Inflammatory macrophage (primary cell): ENCODE results near the gene ARRDC5.
"Not testable (repeated sequence)": the region's sequence is repeated elsewhere in the genome, so short reads cannot be mapped to it uniquely, and the experiment has no call there.

ENCODE experiments used
- DNase-seq, 2 donors: peaks; one replicate each; pipeline ENCODE4 v3.0.0-alpha.2; 2020 to 2022

The ARRDC5 gene

GRCh38 chr19:4909897-4910593 is 7.3 kb upstream of the ARRDC5 start:
- peak; percentile 90 to 91 for DNase-seq

DNA sequence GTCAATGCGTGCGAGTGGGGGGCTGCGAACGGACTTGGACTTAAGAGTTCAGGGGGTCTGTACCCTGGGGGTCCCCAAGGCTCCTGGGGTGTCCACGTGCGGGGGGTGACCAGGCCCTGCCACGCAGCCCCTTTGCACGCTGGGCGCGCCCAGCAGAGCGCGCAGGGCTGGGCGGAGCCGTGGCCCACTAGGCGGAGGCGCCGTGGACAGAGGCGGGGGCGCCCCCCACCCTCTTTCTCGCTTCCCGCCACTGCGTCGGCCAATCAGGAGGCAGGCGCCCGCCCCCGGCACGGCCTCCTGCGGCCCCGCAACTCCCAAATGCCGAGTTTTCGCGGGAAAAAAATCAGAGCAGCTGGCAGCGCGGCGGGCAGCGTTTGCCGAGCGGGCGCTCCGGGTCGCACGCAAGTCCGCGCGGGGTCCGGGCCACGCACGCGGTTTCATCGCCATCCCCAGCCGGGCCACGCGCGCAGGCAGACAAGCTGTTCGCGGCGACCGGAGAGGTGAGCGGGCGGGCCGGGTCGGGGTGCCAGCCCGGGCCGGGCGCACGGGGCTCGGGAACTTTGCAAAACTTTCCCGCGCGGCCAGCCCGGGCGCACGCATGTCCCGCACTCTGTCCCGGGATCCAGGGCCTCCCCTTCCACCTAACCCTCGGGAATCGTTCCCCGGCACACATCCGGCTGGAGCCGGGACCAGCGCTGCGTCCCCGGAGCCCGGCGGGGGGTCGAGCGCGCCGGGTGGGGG is 6.6 kb upstream of the ARRDC5 start, which contains the start of gene UHRF1:
Gene UHRF1 (plus strand): TSS at position 346 of the 741 bp plus-strand sequence. CDS start 1,385 bp downstream, outside the sequence.
- peak; percentile 2 to 28 for DNase-seq

DNA sequence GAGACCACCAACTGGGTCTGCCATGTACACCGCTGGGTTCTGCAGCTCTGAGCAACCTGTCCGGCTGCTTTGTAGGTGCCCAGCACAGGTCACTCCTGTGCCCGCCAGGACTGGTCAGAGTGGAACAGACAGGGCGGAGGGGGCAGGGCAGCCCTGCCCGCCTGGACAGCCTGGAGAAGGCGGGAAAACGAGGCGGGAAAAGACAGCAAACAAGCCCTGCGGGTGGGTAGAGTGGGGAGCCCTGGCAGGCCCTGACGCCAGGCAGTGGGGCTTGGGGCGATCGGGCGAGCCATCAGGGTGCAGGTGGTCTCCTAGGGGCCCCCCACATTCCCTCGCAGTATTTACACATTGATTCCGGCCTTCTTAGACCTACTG is 6.1 kb upstream of the ARRDC5 start:
- DNase-seq, result no peak

GRCh38 chr19:4908360-4908759 is 5.7 kb upstream of the ARRDC5 start:
- no peak for DNase-seq

DNA sequence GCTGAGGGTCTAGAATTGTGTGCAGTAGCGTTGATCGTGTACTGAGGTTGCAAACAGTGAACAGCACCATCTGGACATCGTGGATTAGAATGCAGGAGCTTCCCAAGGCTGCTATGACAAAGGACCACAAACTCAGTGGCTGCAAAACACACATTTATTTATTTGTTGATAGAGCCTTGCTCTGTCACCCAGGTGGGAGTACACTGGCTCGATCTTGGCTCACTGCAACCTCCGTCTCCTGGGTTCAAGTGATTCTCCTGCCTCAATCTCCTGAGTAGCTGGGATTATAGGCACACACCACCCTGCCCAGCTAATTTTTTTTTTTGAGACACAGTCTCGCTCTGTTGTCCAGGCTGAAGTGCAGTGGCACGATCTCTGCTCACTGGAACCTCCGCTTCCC is 4.3 kb upstream of the ARRDC5 start:
- DNase-seq, result no peak

GRCh38 chr19:4904481-4904880 is 1.8 kb upstream of the ARRDC5 start:
- no peak for DNase-seq

DNA sequence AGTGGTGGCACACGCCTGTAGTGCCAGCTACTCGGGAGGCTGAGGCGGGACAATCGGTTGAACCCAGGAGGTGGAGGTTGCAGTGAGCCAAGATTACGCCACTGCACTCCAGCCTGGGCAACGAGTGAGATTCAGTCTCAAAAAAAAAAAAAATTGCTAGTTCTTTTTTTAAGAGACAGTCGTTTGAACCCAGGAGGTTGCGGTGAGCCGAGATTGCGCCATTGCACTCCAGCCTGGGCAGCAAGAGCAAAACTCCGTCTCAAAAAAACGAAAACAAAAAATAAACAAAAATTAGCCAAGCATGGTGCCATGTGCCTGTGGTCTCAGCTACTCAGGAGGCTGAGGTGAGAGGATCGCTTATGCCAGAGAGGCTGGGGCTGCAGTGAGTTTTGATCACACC is 1.8 kb downstream of the ARRDC5 start:
- DNase-seq, result peak; percentile 45 to 60

DNA sequence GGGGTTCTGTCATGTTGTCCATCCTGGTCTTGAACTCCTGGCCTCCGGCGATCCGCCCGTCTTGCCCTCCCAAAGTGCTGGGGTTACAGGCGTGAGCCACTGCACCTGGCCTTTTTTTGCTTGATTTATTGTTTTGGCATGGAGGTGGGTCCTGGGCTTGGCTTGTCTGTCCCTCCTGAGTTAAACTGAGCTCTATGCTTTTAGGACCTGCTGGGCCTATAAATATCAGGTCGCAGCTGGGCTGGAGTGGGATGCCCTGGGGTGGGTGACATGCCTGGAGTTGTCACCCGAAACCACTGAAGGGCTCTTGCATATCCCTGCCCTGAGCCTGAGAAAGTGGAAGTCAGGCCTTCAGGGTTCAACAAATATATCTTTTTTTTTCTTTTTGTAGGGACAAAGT is 5.5 kb downstream of the ARRDC5 start:
- DNase-seq, result no peak

GRCh38 chr19:4896372-4896771 is 6.3 kb downstream of the ARRDC5 start:
- DNase-seq, result peak; percentile 31 to 45

- DNase-seq, result not testable (repeated sequence)
Measured at GRCh38 chr19:4892962-4893361, 9.7 kb downstream of the ARRDC5 start.

DNA sequence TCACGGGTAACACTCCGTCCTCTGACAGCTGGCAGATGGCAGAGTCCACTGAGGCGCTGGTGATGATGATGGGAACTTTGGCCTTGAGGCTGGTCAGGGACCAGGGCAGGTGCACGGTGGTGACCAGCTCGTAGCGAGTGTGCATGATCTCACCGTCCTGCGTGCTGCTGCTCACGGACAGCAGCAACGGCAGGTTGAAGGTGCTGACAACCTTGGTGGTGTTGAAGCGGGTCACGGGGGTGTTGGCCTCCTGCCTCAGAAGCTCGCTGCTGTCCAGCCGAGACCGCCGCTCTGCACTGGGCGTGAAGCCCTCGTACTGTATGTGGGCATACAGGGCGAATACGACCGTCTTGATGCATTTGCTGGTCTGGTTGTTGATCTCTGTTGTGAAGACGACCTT is 11.6 kb downstream of the ARRDC5 start:
- no peak for DNase-seq

GRCh38 chr19:4889034-4889815 is 13.5 kb downstream of the ARRDC5 start:
- no peak for DNase-seq

DNA sequence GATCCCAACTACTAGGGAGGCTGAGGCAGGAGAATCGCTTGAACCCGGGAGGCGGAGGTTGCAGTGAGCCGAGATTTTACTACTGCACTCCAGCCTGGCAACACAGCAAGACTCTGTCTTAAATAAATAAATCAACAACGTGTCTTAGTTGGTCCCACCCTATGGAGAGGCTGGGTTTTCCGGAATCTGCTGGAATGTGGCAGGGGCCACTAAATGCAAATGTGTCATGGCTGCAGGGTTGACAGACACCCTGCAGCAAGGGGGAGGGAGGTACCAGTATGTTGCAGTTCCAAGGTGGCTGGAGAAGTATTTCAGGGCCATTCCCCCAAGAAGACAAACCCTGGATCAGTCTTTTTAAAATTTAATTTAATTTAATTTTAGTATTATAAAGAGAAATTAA is 14.9 kb downstream of the ARRDC5 start:
- DNase-seq, result not testable (repeated sequence)

GRCh38 chr19:4884993-4885392 is 17.7 kb downstream of the ARRDC5 start:
- not testable (repeated sequence) for DNase-seq

DNA sequence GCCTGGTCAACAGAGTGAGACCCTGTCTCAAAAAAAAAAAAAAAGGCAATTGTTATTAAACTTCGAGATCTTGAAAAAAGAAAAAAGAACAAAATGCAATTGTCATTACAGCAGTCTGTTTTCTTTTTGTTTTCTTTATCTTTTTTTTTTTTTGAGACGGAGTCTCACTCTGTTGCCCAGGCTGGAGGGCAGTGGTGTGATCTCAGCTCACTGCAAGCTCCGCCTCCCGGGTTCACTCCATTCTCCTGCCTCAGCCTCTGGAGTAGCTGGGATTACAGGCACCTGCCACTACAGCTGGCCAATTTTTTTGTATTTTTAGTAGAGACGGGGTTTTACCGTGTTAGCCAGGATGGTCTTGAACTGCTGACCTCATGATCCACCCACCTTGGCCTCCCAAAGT is 19.8 kb downstream of the ARRDC5 start:
- not testable (repeated sequence) for DNase-seq

DNA sequence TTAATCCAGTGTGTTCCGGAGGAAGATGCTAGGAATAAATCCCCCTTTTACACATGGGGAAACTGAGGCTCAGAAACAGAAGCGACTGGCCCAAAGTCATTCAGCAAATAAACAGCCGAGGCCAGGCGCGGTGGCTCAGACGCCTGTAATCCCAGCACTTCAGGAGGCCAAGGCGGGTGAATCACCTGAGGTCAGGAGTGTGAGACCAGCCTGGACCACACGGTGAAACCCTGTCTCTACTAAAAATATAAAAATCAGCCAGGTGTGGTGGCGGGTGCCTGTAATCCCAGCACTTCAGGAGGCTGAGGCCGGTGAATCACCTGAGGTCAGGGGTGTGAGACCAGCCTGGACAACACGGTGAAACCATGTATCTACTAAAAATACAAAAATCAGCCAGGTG is 23.7 kb downstream of the ARRDC5 start:
- DNase-seq, result no peak

DNA sequence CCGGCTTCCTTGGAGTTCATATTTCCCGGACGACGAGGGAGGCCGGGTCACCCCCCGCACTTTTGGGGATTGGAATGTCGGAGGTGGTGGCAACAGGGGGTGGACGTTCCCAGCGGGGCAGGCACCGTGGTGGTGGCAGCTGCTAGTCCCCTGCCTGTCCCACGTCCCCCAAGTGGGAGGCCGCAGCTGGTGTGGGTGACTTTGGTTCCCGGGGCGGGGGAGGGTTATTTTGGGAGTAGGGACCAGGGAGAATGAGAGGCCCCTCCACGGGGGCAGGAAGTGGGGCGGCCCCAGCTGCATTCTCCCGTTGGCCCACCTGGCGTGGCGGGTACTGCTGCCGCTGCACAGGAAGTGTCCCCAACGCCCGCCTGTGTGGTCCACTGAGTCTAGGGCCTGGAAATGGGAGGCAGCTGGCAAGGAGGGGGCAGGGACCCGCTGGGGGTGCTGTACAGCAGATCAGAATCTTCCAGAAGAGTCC is 24.2 kb downstream of the ARRDC5 start:
- DNase-seq, result no peak

DNA sequence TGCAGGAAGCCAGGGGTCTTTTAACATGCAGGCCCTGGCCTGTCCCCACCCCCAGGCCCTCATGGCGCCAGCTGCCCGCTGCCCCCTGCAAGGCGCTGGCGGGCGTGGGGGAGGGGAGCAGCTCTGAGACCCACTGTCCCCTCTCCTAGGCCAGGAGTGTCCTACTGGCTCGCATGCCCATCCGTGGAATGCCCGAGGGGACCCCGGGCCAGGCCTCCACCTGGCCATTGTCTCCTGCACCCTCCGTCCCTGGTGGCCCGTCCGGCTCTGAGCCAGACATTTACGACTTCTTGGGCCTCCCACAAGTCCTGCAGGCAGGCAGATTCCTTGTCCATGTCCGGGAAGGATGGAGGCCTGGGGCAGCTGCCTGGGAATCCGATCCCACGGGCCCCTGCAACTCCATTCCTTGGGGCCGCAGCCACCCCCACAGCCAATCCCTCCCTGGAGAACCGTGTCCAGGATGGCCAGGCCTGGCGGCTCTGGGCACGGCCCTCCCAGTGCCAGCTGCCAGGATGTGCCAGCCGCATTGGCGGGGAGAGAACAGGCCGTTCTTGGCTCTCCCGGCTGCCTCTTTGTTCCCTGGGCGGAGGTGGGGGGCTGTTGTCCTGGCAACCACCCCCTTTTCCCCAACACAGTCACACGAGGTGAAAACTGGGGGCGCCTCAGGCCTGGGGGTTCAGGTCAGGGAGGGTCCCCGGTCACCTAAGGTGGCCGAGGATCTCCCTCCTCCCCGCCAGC is 24.8 kb downstream of the ARRDC5 start:
- DNase-seq, result no peak

- no peak for DNase-seq
Measured at GRCh38 chr19:4873930-4874329, 28.8 kb downstream of the ARRDC5 start.

DNA sequence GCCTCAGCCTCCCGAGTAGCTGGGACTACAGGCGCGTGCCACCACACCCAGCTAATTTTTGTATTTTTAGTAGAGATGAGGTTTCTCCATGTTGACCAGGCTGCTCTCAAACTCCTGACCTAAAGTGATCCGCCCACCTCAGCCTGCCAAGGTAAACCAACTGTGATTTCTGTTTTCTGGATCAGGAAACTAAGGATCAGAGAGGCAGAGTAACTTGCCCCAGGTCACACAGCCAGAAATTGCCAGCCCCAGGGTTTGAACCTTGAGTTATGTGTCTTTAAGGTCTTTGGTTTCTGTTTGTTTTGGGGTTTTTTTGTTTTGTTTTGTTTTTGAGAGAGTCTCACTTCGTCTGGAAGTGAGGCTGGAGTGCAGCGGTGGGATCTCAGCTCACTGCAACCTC is 31.0 kb downstream of the ARRDC5 start:
- no peak for DNase-seq

DNA sequence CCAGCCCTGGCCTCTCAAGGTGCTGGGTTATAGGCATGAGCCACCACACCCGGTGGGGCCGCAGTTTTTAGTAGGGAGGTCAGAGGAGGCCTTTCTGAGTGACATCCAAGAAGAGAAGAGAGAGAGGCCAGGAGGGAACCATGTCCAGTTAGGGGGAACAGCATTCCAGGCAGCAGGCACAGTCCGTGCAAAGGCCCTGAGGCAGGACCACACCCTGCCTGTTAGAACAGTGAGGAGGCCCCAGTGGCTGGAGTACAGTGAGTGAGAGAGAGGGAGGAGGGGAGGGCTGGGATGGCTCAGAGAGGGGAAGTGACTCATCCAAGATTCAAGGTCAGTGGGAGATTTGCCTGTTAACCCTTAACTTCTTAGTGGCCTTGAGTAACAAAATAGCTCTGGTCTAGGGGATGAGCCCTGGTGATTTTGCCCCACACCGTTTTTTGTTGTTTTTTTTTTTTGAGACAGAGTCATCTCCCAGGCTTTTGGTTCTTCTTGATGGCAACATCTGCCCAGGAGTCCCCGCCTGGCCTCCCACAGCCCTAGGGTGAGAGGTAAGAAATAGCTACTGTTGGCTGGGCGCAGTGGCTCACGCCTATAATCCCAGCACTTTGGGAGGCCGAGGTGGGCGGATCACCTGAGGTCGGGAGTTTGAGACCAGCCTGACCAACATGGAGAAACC is 32.5 kb downstream of the ARRDC5 start:
- peak; percentile 88 to 91 for DNase-seq

DNA sequence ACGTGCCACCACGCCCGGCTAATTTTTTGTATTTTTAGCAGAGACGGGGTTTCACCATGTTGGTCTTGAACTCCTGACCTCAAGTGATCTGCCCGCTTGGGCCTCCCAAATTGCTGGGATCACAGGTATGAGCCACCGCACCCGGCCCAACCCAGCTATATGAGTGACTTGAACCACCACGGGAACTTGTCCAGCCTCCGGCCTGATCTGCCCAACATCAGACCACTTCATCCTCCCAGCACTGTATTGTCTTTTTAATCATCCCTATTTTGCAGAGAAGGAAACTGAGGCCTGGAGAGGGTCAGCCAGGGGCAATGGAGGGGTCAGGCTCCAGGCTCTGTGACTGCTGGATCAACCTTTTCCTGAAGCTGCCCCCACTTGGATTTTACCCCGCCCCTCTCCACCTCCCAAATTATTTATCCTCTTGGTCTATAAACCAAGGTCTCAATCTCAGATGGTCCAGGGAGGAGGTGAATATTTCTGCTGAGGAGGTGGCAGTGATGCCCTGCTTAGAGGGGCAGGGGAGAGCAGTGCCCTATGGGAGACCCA is 34.3 kb downstream of the ARRDC5 start:
- DNase-seq, result no peak
